ENCODE data around the gene TAAR1.
"Not testable (repeated sequence)": the region's sequence is repeated elsewhere in the genome, so short reads cannot be mapped to it uniquely, and the experiment has no call there.

TAAR1 gene

DNA sequence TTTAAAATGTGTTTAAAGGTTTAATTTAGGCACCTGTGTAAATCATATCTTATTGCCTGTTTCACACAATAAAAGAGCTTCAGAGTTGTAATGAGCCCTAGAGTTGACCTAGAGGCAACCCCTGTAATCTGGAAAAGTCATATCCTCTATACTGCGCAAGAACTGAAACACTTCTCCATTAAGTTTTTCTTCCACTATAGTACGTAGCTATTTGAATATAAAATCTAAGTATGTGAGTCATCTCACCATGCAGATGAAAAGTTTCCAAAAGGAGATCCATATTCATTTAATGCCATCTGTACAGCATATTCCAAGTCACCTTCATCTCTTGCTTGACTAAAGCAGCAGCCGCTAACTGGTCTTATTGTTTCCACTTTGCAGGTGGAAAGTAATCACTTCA, 26.0 kb upstream of the TAAR1 start:
- no peak overlapping the region for H3K9ac ChIP-seq (ENCODE audit: low read depth in 1 of 2, low read length in 2 of 2)
- H3K36me3 ChIP-seq (ENCODE audit: control insufficient read depth in 2 of 2, insufficient read depth in 2 of 2, low read length in 2 of 2) = no peaks in the 10 kb centered on the region
- no peaks in the 10 kb centered on the region for H3K4me1 ChIP-seq (ENCODE audit: control insufficient read depth in 2 of 2, insufficient read depth in 2 of 2, low read length in 2 of 2)
- no peak overlapping the region for H3K27ac ChIP-seq (ENCODE audit: low read depth in 2 of 2, low read length in 2 of 2)
- H3K9me3 ChIP-seq (ENCODE audit: control insufficient read depth in 2 of 2, low read length in 2 of 2) = no peaks in the 10 kb centered on the region
- H3K4me3 ChIP-seq (ENCODE audit: low read length in 2 of 2) = no peak overlapping the region
- H3K27me3 ChIP-seq (ENCODE audit: control insufficient read depth in 2 of 2, insufficient read depth in 2 of 2, low read length in 2 of 2) = no peaks in the 10 kb centered on the region

DNA sequence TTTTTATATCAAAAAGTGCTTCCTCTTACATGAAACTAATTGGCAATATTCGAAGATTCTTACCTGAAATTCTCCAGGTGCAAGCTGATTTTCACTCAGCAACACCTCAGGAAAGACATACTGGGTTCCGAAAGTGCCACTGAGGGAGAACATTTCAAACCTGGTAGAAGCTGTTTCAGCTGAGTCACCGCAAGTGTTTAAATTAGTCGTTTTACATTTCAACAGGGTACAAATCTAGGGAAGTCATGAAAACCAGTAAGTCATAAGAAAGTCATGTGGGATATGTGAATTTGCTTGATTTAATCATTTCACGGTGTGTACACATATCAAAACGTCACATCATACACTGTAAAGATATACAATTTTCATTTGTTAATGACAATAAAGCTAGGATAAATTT, 25.3 kb upstream of the TAAR1 start:
- Histone ChIP-seq H3K4me3 (ENCODE audit: low read length in 2 of 2) (no peak overlapping the region), H3K9ac (ENCODE audit: low read depth in 1 of 2, low read length in 2 of 2) (no peak overlapping the region), H3K4me1 (ENCODE audit: control insufficient read depth in 2 of 2, insufficient read depth in 2 of 2, low read length in 2 of 2) (no peaks in the 10 kb centered on the region), H3K36me3 (ENCODE audit: control insufficient read depth in 2 of 2, insufficient read depth in 2 of 2, low read length in 2 of 2) (no peaks in the 10 kb centered on the region), H3K27me3 (ENCODE audit: control insufficient read depth in 2 of 2, insufficient read depth in 2 of 2, low read length in 2 of 2) (no peaks in the 10 kb centered on the region), H3K27ac (ENCODE audit: low read depth in 2 of 2, low read length in 2 of 2) (no peak overlapping the region), H3K9me3 (ENCODE audit: control insufficient read depth in 2 of 2, low read length in 2 of 2) (no peaks in the 10 kb centered on the region)

GRCh38 chr6:132683543-132683942, 24.6 kb upstream of the TAAR1 start:
- no peaks in the 10 kb centered on the region for H3K27me3 ChIP-seq (ENCODE audit: control insufficient read depth in 2 of 2, insufficient read depth in 2 of 2, low read length in 2 of 2)
- H3K4me3 ChIP-seq (ENCODE audit: low read length in 2 of 2) = no peak overlapping the region
- no peak overlapping the region for H3K27ac ChIP-seq (ENCODE audit: low read depth in 2 of 2, low read length in 2 of 2)
- H3K9ac ChIP-seq (ENCODE audit: low read depth in 1 of 2, low read length in 2 of 2) = no peak overlapping the region
- no peaks in the 10 kb centered on the region for H3K36me3 ChIP-seq (ENCODE audit: control insufficient read depth in 2 of 2, insufficient read depth in 2 of 2, low read length in 2 of 2)
- no peaks in the 10 kb centered on the region for H3K9me3 ChIP-seq (ENCODE audit: control insufficient read depth in 2 of 2, low read length in 2 of 2)
- H3K4me1 ChIP-seq (ENCODE audit: control insufficient read depth in 2 of 2, insufficient read depth in 2 of 2, low read length in 2 of 2) = no peaks in the 10 kb centered on the region

GRCh38 chr6:132679094-132679493, 20.1 kb upstream of the TAAR1 start:
- H3K4me1 ChIP-seq (ENCODE audit: control insufficient read depth in 2 of 2, insufficient read depth in 2 of 2, low read length in 2 of 2); H3K4me3 ChIP-seq (ENCODE audit: low read length in 2 of 2); H3K27me3 ChIP-seq (ENCODE audit: control insufficient read depth in 2 of 2, insufficient read depth in 2 of 2, low read length in 2 of 2); H3K27ac ChIP-seq (ENCODE audit: low read depth in 2 of 2, low read length in 2 of 2); H3K9ac ChIP-seq (ENCODE audit: low read depth in 1 of 2, low read length in 2 of 2); H3K9me3 ChIP-seq (ENCODE audit: control insufficient read depth in 2 of 2, low read length in 2 of 2); H3K36me3 ChIP-seq (ENCODE audit: control insufficient read depth in 2 of 2, insufficient read depth in 2 of 2, low read length in 2 of 2): not testable (repeated sequence)

GRCh38 chr6:132675749-132676148, 16.8 kb upstream of the TAAR1 start:
- Histone ChIP-seq H3K4me3 (ENCODE audit: low read length in 2 of 2) (no peak overlapping the region), H3K27ac (ENCODE audit: low read depth in 2 of 2, low read length in 2 of 2) (no peak overlapping the region), H3K27me3 (ENCODE audit: control insufficient read depth in 2 of 2, insufficient read depth in 2 of 2, low read length in 2 of 2) (no peaks in the 10 kb centered on the region), H3K4me1 (ENCODE audit: control insufficient read depth in 2 of 2, insufficient read depth in 2 of 2, low read length in 2 of 2) (no peaks in the 10 kb centered on the region), H3K36me3 (ENCODE audit: control insufficient read depth in 2 of 2, insufficient read depth in 2 of 2, low read length in 2 of 2) (no peaks in the 10 kb centered on the region), H3K9ac (ENCODE audit: low read depth in 1 of 2, low read length in 2 of 2) (no peak overlapping the region), H3K9me3 (ENCODE audit: control insufficient read depth in 2 of 2, low read length in 2 of 2) (no peaks in the 10 kb centered on the region)

GRCh38 chr6:132675002-132675401, 16.0 kb upstream of the TAAR1 start:
- Histone ChIP-seq H3K4me1 (ENCODE audit: control insufficient read depth in 2 of 2, insufficient read depth in 2 of 2, low read length in 2 of 2) (no peaks in the 10 kb centered on the region), H3K9me3 (ENCODE audit: control insufficient read depth in 2 of 2, low read length in 2 of 2) (no peaks in the 10 kb centered on the region), H3K27me3 (ENCODE audit: control insufficient read depth in 2 of 2, insufficient read depth in 2 of 2, low read length in 2 of 2) (no peaks in the 10 kb centered on the region), H3K27ac (ENCODE audit: low read depth in 2 of 2, low read length in 2 of 2) (no peak overlapping the region), H3K9ac (ENCODE audit: low read depth in 1 of 2, low read length in 2 of 2) (no peak overlapping the region), H3K4me3 (ENCODE audit: low read length in 2 of 2) (no peak overlapping the region), H3K36me3 (ENCODE audit: control insufficient read depth in 2 of 2, insufficient read depth in 2 of 2, low read length in 2 of 2) (no peaks in the 10 kb centered on the region)

DNA sequence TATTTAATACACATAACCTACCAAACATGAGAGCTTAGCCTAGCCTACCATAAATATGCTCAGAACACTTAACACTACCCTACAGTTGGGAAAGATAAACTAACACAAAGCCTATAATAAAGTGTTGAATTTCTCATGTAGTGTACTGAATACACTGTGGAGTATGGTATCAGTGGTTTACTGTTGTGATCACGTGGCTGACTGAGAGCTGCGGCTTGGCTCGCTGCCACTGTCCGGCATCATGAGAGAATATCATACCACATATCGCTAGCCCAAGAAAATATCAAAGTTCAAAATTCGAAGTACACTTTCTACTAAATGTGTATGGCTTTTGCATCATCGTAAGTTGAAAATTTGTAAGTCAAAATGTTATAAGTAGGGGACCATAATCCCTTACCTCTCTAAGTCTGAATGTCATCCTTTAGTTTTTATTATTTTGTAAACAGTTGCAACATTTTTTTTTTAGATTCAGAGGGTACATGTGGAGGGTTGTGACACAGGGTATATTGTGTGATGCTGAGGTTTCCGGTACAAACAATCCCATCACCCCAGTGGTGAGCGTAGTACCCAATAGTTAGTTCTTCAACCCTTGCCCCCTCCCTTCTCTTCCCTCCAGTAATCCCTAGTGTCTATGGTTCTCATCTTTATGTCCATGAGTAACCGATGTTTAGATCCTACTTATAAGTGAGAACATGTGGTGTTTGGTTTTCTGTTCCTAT, 14.6 kb upstream of the TAAR1 start:
- no peak overlapping the region for H3K4me3 ChIP-seq (ENCODE audit: low read length in 2 of 2)
- H3K9me3 ChIP-seq (ENCODE audit: control insufficient read depth in 2 of 2, low read length in 2 of 2) = no peaks in the 10 kb centered on the region
- no peaks in the 10 kb centered on the region for H3K27me3 ChIP-seq (ENCODE audit: control insufficient read depth in 2 of 2, insufficient read depth in 2 of 2, low read length in 2 of 2)
- no peaks in the 10 kb centered on the region for H3K36me3 ChIP-seq (ENCODE audit: control insufficient read depth in 2 of 2, insufficient read depth in 2 of 2, low read length in 2 of 2)
- no peak overlapping the region for H3K27ac ChIP-seq (ENCODE audit: low read depth in 2 of 2, low read length in 2 of 2)
- no peak overlapping the region for H3K9ac ChIP-seq (ENCODE audit: low read depth in 1 of 2, low read length in 2 of 2)
- peaks cover 0 to 2% of the 10 kb centered on the region in 2 donors for H3K4me1 ChIP-seq (ENCODE audit: control insufficient read depth in 2 of 2, insufficient read depth in 2 of 2, low read length in 2 of 2)

GRCh38 chr6:132671295-132671694, 12.3 kb upstream of the TAAR1 start:
- Histone ChIP-seq H3K4me3 (ENCODE audit: low read length in 2 of 2) (no peak overlapping the region), H3K9ac (ENCODE audit: low read depth in 1 of 2, low read length in 2 of 2) (no peak overlapping the region), H3K27ac (ENCODE audit: low read depth in 2 of 2, low read length in 2 of 2) (no peak overlapping the region), H3K36me3 (ENCODE audit: control insufficient read depth in 2 of 2, insufficient read depth in 2 of 2, low read length in 2 of 2) (no peaks in the 10 kb centered on the region), H3K4me1 (ENCODE audit: control insufficient read depth in 2 of 2, insufficient read depth in 2 of 2, low read length in 2 of 2) (peaks cover 0 to 2% of the 10 kb centered on the region in 2 donors), H3K9me3 (ENCODE audit: control insufficient read depth in 2 of 2, low read length in 2 of 2) (no peaks in the 10 kb centered on the region), H3K27me3 (ENCODE audit: control insufficient read depth in 2 of 2, insufficient read depth in 2 of 2, low read length in 2 of 2) (no peaks in the 10 kb centered on the region)

- no peaks in the 10 kb centered on the region for H3K27me3 ChIP-seq (ENCODE audit: control insufficient read depth in 2 of 2, insufficient read depth in 2 of 2, low read length in 2 of 2)
- H3K4me1 ChIP-seq (ENCODE audit: control insufficient read depth in 2 of 2, insufficient read depth in 2 of 2, low read length in 2 of 2) = peaks cover 0 to 2% of the 10 kb centered on the region in 2 donors
- no peaks in the 10 kb centered on the region for H3K9me3 ChIP-seq (ENCODE audit: control insufficient read depth in 2 of 2, low read length in 2 of 2)
- H3K4me3 ChIP-seq (ENCODE audit: low read length in 2 of 2) = no peak overlapping the region
- H3K27ac ChIP-seq (ENCODE audit: low read depth in 2 of 2, low read length in 2 of 2) = no peak overlapping the region
- no peaks in the 10 kb centered on the region for H3K36me3 ChIP-seq (ENCODE audit: control insufficient read depth in 2 of 2, insufficient read depth in 2 of 2, low read length in 2 of 2)
- no peak overlapping the region for H3K9ac ChIP-seq (ENCODE audit: low read depth in 1 of 2, low read length in 2 of 2)
Observed at GRCh38 chr6:132669690-132670291, 10.8 kb upstream of the TAAR1 start.

DNA sequence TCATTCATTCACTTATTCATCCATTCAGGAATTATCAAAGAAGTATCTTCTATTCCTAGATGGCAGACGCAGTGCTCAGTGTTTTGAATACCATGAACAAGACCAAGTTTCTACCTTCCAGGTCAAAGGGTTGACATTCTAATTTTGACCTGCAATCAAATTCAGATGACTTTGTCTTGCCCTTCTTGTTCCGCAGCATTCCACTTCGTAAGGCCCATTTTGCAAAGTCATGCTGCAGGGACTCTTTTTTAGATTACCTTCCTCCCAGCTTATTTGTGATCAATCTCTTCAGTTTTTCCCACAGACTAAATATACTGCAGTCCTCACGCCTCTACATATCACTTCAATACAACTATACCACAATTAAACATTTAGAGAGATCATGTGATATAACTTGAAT, 7.1 kb upstream of the TAAR1 start:
- Histone ChIP-seq H3K9ac (ENCODE audit: low read depth in 1 of 2, low read length in 2 of 2) (no peak overlapping the region), H3K4me1 (ENCODE audit: control insufficient read depth in 2 of 2, insufficient read depth in 2 of 2, low read length in 2 of 2) (peaks cover 0 to 2% of the 10 kb centered on the region in 2 donors), H3K27ac (ENCODE audit: low read depth in 2 of 2, low read length in 2 of 2) (no peak overlapping the region), H3K36me3 (ENCODE audit: control insufficient read depth in 2 of 2, insufficient read depth in 2 of 2, low read length in 2 of 2) (no peaks in the 10 kb centered on the region), H3K27me3 (ENCODE audit: control insufficient read depth in 2 of 2, insufficient read depth in 2 of 2, low read length in 2 of 2) (no peaks in the 10 kb centered on the region), H3K4me3 (ENCODE audit: low read length in 2 of 2) (no peak overlapping the region), H3K9me3 (ENCODE audit: control insufficient read depth in 2 of 2, low read length in 2 of 2) (no peaks in the 10 kb centered on the region)

All from mucosa of rectum (tissue), 2 donors.